ENCODE data around the gene OSBP2. TPM values are rescaled to one million over a fixed set of nuclear protein-coding genes. Genes with fewer than 3 reads are reported as not detected.

The OSBP2 gene
- total RNA-seq, 2 donors from 2014 or later = 4.0 to 16.8 TPM

DNA sequence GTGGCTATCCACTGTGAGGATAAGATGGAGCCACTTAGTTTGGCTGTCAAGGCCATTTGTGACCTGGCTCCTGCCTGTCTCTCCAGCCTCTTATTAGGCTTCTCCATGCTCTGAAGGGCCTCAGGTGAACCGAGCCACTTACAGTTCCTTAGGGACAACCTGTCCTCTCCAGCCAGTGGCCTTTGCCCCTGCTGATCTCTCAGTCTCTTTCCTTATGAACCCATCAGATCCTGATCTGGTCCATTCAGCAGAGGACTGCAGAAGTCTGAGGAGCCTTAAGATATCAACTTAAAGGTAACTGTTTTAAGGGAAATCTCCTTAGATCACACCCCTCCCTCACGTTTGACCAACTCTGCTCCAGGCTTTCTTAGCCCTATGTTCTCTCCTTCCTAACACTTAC, 29.4 kb upstream of the OSBP2 start:
- Histone ChIP-seq H3K9me3 (no peaks in the 10 kb centered on the region), H3K27me3 (no peaks in the 10 kb centered on the region), H3K27ac (no peak overlapping the region), H3K4me3 (no peak overlapping the region), H3K36me3 (peaks cover 6% of the 10 kb centered on the region), H3K4me1 (peaks cover 0 to 15% of the 10 kb centered on the region in 2 donors)
- TF ChIP-seq, protein P1, sequence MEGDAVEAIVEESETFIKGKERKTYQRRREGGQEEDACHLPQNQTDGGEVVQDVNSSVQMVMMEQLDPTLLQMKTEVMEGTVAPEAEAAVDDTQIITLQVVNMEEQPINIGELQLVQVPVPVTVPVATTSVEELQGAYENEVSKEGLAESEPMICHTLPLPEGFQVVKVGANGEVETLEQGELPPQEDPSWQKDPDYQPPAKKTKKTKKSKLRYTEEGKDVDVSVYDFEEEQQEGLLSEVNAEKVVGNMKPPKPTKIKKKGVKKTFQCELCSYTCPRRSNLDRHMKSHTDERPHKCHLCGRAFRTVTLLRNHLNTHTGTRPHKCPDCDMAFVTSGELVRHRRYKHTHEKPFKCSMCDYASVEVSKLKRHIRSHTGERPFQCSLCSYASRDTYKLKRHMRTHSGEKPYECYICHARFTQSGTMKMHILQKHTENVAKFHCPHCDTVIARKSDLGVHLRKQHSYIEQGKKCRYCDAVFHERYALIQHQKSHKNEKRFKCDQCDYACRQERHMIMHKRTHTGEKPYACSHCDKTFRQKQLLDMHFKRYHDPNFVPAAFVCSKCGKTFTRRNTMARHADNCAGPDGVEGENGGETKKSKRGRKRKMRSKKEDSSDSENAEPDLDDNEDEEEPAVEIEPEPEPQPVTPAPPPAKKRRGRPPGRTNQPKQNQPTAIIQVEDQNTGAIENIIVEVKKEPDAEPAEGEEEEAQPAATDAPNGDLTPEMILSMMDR (IDR thresholded peaks at IDR 0.05) = no peak
- no peak for DNase-seq (ENCODE audit: low spot score)

DNA sequence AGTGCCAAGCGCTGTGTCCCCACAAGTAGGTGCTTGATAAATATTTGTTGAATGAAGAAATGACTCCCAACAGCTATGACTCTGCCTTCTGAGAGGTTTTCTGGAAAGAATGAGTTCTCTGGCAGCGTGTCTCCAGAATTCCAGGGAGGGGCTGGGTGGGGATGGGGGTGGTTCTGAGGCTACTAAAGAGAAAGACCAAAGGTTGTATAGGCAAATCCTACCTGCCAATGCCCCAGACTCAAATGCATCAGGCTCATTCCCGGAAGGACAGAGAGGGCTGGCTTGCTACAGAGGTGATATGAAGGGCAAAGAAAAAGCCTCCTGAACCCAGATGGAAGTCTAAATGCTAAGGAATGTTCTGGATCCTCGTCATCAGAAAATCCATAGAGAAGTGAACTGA, 28.9 kb upstream of the OSBP2 start:
- peaks cover 6% of the 10 kb centered on the region for H3K36me3 ChIP-seq
- peaks cover 0 to 15% of the 10 kb centered on the region in 2 donors for H3K4me1 ChIP-seq
- no peaks in the 10 kb centered on the region for H3K9me3 ChIP-seq
- TF ChIP-seq, protein P1 (IDR thresholded peaks at IDR 0.05) = no peak
- DNase-seq (ENCODE audit: low spot score) = no peak
- no peak overlapping the region for H3K27ac ChIP-seq
- H3K27me3 ChIP-seq = no peaks in the 10 kb centered on the region
- H3K4me3 ChIP-seq = no peak overlapping the region

DNA sequence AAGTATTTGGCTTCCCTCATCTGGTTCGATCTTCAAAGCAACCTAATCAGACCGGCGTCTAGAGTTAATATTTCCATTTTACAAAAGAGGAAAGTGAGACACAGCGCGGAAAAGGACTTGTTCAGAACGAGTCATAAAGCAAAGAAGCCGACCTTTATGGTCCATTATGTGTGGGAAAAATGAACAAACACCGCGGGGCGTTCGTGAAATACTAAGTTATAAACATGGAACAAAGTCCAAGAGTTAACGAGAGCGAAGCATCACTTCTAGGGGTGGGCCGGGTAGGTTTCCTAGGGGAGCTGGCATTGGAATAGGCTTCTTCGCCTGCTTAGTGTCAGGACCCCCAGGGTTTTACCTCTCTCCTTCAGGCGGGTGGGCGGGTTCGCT, 27.6 kb upstream of the OSBP2 start:
- H3K27me3 ChIP-seq = no peaks in the 10 kb centered on the region
- TF ChIP-seq, protein P1 (IDR thresholded peaks at IDR 0.05) = no peak
- peaks cover 0 to 15% of the 10 kb centered on the region in 2 donors for H3K4me1 ChIP-seq
- H3K9me3 ChIP-seq = no peaks in the 10 kb centered on the region
- H3K27ac ChIP-seq = peak overlapping the region; percentile 30 to 70
- no peak for DNase-seq (ENCODE audit: low spot score)
- peak overlapping the region; percentile 59 to 90 for H3K4me3 ChIP-seq
- H3K36me3 ChIP-seq = peaks cover 6% of the 10 kb centered on the region

DNA sequence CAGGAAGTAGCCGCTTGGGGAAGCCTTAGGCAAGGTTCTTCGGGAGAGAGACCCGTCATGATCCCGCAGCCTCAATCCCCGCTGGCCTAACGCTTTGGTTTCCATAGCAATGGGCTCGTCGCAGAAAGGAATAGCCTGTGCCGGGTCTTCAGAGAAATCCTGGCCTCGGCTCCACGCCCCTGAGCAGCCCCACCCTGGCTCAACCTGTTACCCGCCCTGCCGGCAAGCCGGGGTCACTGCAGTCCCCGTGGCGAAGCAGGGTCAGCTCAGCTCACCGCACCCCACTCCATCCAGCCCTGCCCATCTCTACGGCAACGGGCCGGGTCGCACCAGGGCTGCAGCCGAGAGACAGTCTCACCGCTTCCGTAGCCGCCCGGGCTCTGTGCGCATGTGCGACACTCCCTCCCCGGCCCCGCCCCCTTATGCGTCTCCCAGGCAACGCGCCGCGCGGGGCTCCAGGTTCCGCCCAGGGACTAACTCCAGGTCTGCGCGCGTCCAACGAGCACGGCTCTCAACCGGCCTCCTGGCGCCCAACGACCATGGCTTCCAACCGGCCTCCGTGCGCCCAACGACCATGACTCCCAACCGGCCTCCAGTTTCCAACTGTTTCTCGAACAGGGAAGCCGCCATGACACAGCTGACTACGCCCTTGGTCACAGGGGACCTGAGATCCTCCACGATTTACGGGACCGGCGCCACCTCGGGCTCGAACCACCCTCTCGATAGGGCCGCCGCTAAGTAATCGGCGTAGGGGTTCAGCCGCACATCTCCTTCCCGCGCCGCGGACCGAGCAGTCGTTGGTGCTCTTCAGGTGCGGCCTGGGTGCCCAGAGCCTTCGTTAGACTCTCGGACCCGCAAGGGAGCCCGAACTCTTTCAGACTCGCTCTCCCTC, 26.9 kb upstream of the OSBP2 start, which contains the start of gene DUSP18:
Gene DUSP18, minus strand, starts transcription at position 382 of the 892 bp plus-strand sequence. CDS start 3,872 bp downstream, outside the sequence.
- Histone ChIP-seq H3K4me3 (peak within 1 kb of the TSS; percentile 59 to 90), H3K4me1 (peaks cover 0 to 15% of the 10 kb centered on the region in 2 donors), H3K36me3 (peaks cover 6% of the 10 kb centered on the region), H3K27ac (peak within 1 kb of the TSS; percentile 30 to 70), H3K27me3 (no peaks in the 10 kb centered on the region), H3K9me3 (no peaks in the 10 kb centered on the region)
- TF ChIP-seq, protein P1 (IDR thresholded peaks at IDR 0.05) = peak; percentile 14 to 44
- DNase-seq (ENCODE audit: low spot score) = peak; percentile 95

DNA sequence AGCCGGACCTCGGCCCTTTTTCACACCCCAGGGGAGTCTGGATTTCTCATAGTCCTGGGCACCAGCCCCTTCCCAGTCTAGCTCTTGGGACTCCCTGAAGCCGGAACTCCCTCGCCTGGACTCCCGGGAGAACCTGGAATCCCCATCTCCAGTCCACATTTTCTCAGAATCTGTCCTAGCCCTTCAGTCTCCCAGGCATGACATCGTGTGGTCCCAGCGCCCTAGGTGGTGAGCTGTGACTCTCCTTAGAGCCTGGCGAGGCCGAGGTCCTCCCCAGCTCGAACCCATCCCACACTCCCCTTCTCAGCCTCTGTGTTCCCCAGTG, 26.3 kb upstream of the OSBP2 start:
- Histone ChIP-seq H3K27ac (peak overlapping the region in 1 of 2 donors; percentile 70), H3K4me3 (peak overlapping the region; percentile 59 to 90), H3K9me3 (no peaks in the 10 kb centered on the region)

More for the DNA sequence above, 26.3 kb upstream of the OSBP2 start:
- DNase-seq (ENCODE audit: low spot score) = no peak
- H3K36me3 ChIP-seq = peaks cover 3% of the 10 kb centered on the region
- TF ChIP-seq, protein P1 (IDR thresholded peaks at IDR 0.05) = no peak
- no peaks in the 10 kb centered on the region for H3K27me3 ChIP-seq
- H3K4me1 ChIP-seq = peaks cover 0 to 15% of the 10 kb centered on the region in 2 donors

All from right atrium auricular region (tissue), 2 donors.